MM.1S (cell line): ENCODE measurements around the gene PARD3.

Experiments used
- DNase-seq: peaks from one replicate; pipeline ENCODE4 v3.0.0-alpha.2; 2015
- H2AFZ ChIP-seq: fragments of 300-600 bp; sonication (generic); 2 replicates; pipeline ENCODE4 v1.6.0; 2016; ENCODE audit warnings: antibody characterized with exemption, low read length
- H3F3A ChIP-seq: fragments of 300-600 bp; sonication (generic); 2 replicates; pipeline ENCODE4 v1.6.1; 2016; ENCODE audit warnings: mild to moderate bottlenecking, antibody characterized with exemption, low read length, moderate library complexity, mixed read lengths; ENCODE audit not compliant: insufficient read depth
- H3K27ac ChIP-seq: fragments of 300-600 bp; sonication (generic); 2 replicates; pipeline ENCODE4 v1.5.1; 2016; ENCODE audit warnings: mild to moderate bottlenecking, low read length
- H3K27me3 ChIP-seq: fragments of 300-600 bp; sonication (generic); replicated peaks from 2 replicates; pipeline ENCODE4 v1.6.0; 2016; ENCODE audit warnings: low read length; ENCODE audit not compliant: insufficient read depth
- H3K36me3 ChIP-seq: fragments of 300-600 bp; sonication (generic); replicated peaks from 2 replicates; pipeline ENCODE4 v1.6.1; 2016; ENCODE audit warnings: mild to moderate bottlenecking, low read length, mixed read lengths; ENCODE audit not compliant: insufficient read depth
- H3K4me1 ChIP-seq: fragments of 300-600 bp; sonication (generic); 2 replicates; pipeline ENCODE4 v1.6.1; 2016; ENCODE audit warnings: low read length, mixed read lengths
- H3K4me2 ChIP-seq: fragments of 300-600 bp; sonication (generic); 2 replicates; pipeline ENCODE4 v1.6.0; 2016; ENCODE audit warnings: low read depth, low read length
- H3K4me3 ChIP-seq: fragments of 300-600 bp; sonication (generic); 2 replicates; pipeline ENCODE4 v1.5.1; 2016; ENCODE audit warnings: low read length, mixed read lengths
- H3K79me2 ChIP-seq: fragments of 300-600 bp; sonication (generic); 2 replicates; pipeline ENCODE4 v1.6.1; 2016; ENCODE audit warnings: mixed run types, low read length, mixed read lengths
- H3K9ac ChIP-seq: fragments of 300-600 bp; sonication (generic); 2 replicates; pipeline ENCODE4 v1.6.1; 2016; ENCODE audit warnings: low read length, mixed read lengths
- H3K9me2 ChIP-seq: fragments of 300-600 bp; sonication (generic); replicated peaks from 2 replicates; pipeline ENCODE4 v1.6.1; 2016; ENCODE audit warnings: mild to moderate bottlenecking, low read length, mixed read lengths; ENCODE audit not compliant: insufficient read depth
- H3K9me3 ChIP-seq: fragments of 300-600 bp; sonication (generic); replicated peaks from 2 replicates; pipeline ENCODE4 v1.6.1; 2016; ENCODE audit warnings: mild to moderate bottlenecking, low read length, mixed read lengths; ENCODE audit not compliant: insufficient read depth
- H4K20me1 ChIP-seq: fragments of 300-600 bp; sonication (generic); 2 replicates; pipeline ENCODE4 v1.6.1; 2016; ENCODE audit warnings: mild to moderate bottlenecking, low read length, moderate library complexity, mixed read lengths; ENCODE audit not compliant: insufficient read depth
- CTCF ChIP-seq: fragments of 300-600 bp; sonication (generic); IDR thresholded peaks from 2 replicates; pipeline ENCODE4 v1.5.1; 2016; ENCODE audit warnings: antibody characterized with exemption, low read length, mixed read lengths
- EZH2 ChIP-seq: fragments of 300-600 bp; sonication (generic); optimal IDR thresholded peaks from 2 replicates; pipeline ENCODE3; 2017; ENCODE audit warnings: low read depth, mild to moderate bottlenecking, antibody characterized with exemption, low read length, mixed read lengths
- EZH2phosphoT487 ChIP-seq: fragments of 300-600 bp; sonication (generic); IDR thresholded peaks from 2 replicates; pipeline ENCODE4 v1.6.1; 2018; ENCODE audit warnings: antibody characterized with exemption, low read length

Gene PARD3

GRCh38 chr10:34557173-34557572, 257.9 kb downstream of the PARD3 start:
- H3K9me2 ChIP-seq: no peaks in the 10 kb centered on the region
- no peaks in the 10 kb centered on the region for H3K4me1 ChIP-seq
- no peak overlapping the region for H3K4me3 ChIP-seq
- H3K36me3 ChIP-seq: no peaks in the 10 kb centered on the region
- H3K4me2 ChIP-seq: no peak overlapping the region
- H2AFZ ChIP-seq: no peak overlapping the region
- no peak for TF ChIP-seq CTCF
- TF ChIP-seq EZH2phosphoT487: no peak
- no peak for TF ChIP-seq EZH2
- peaks cover 13% of the 10 kb centered on the region; the same call in 1 of the 2 replicates for H3K79me2 ChIP-seq
- H3K27me3 ChIP-seq: no peaks in the 10 kb centered on the region
- no peaks in the 10 kb centered on the region for H4K20me1 ChIP-seq
- DNase-seq: no peak
- no peak overlapping the region for H3K27ac ChIP-seq
- no peak overlapping the region for H3K9ac ChIP-seq
- no peaks in the 10 kb centered on the region for H3K9me3 ChIP-seq
- H3F3A ChIP-seq: no peaks in the 10 kb centered on the region

- H4K20me1 ChIP-seq: no peaks in the 10 kb centered on the region
- no peak for TF ChIP-seq EZH2phosphoT487
- TF ChIP-seq CTCF: no peak
- no peak for TF ChIP-seq EZH2
- H2AFZ ChIP-seq: no peak overlapping the region
- no peaks in the 10 kb centered on the region for H3K36me3 ChIP-seq
- H3K79me2 ChIP-seq: peaks cover 28% of the 10 kb centered on the region
- H3K9me2 ChIP-seq: no peaks in the 10 kb centered on the region
- no peaks in the 10 kb centered on the region for H3K9me3 ChIP-seq
- no peak overlapping the region for H3K27ac ChIP-seq
- H3K27me3 ChIP-seq: no peaks in the 10 kb centered on the region
- H3K9ac ChIP-seq: no peak overlapping the region
- no peaks in the 10 kb centered on the region for H3K4me1 ChIP-seq
- no peak for DNase-seq
- no peak overlapping the region for H3K4me2 ChIP-seq
- no peak overlapping the region for H3K4me3 ChIP-seq
- no peaks in the 10 kb centered on the region for H3F3A ChIP-seq
These were observed 259.4 kb downstream of the PARD3 start for GRCh38 chr10:34555653-34556052.

- no peaks in the 10 kb centered on the region for H3F3A ChIP-seq
- H3K27me3 ChIP-seq: no peaks in the 10 kb centered on the region
- H3K79me2 ChIP-seq: peaks cover 39% of the 10 kb centered on the region
- no peaks in the 10 kb centered on the region for H3K36me3 ChIP-seq
- H4K20me1 ChIP-seq: no peaks in the 10 kb centered on the region
- no peaks in the 10 kb centered on the region for H3K4me1 ChIP-seq
- H3K4me3 ChIP-seq: no peak overlapping the region
- H3K9me3 ChIP-seq: no peaks in the 10 kb centered on the region
- H2AFZ ChIP-seq: no peak overlapping the region
- no peak for DNase-seq
- TF ChIP-seq EZH2: no peak
- TF ChIP-seq EZH2phosphoT487: no peak
- no peak for TF ChIP-seq CTCF
- no peak overlapping the region for H3K27ac ChIP-seq
- no peak overlapping the region for H3K9ac ChIP-seq
- H3K4me2 ChIP-seq: no peak overlapping the region
- H3K9me2 ChIP-seq: no peaks in the 10 kb centered on the region
These were observed 261.3 kb downstream of the PARD3 start for GRCh38 chr10:34553747-34554146.
